HepG2 (cell line): ENCODE data around the gene PLEKHA3. TPM values are rescaled to one million over a fixed set of nuclear protein-coding genes. Genes with fewer than 3 reads are reported as not detected.
A peak's percentile ranks its signal among the peaks of the same experiment; 100 is the strongest.

Experiments
- BRD4 ChIP-seq: sonication (generic); formaldehyde crosslinking; IDR thresholded peaks from 2 replicates; pipeline ENCODE4 v1.4.0; 2020; ENCODE audit warnings: missing genetic modification reagents
- CENPBD1 ChIP-seq: sonication (generic); formaldehyde crosslinking; IDR thresholded peaks from 2 replicates; pipeline ENCODE4 v1.8.0; 2022; ENCODE audit warnings: missing genetic modification reagents, low read depth, mild to moderate bottlenecking, borderline replicate concordance
- CREB3 ChIP-seq: sonication (generic); formaldehyde crosslinking; IDR thresholded peaks from 2 replicates; pipeline ENCODE4 v1.5.0; 2020; ENCODE audit warnings: missing genetic modification reagents
- E2F2 ChIP-seq: sonication (generic); formaldehyde crosslinking; IDR thresholded peaks from 2 replicates; pipeline ENCODE4 v1.4.0; 2020; ENCODE audit warnings: missing genetic modification reagents, borderline replicate concordance
- HNRNPK ChIP-seq: fragments of 200-400 bp; formaldehyde crosslinking; IDR thresholded peaks from 2 replicates; pipeline ENCODE4 v1.6.1; 2018; ENCODE audit warnings: low read length, low read depth, moderate library complexity, mild to moderate bottlenecking; ENCODE audit not compliant: poor library complexity, severe bottlenecking
- HOMEZ ChIP-seq: IDR thresholded peaks from 2 replicates; pipeline ENCODE4 v1.6.1; 2016; ENCODE audit warnings: low read depth
- MTA3 ChIP-seq: sonication (generic); formaldehyde crosslinking; IDR thresholded peaks from 2 replicates; pipeline ENCODE4 v1.4.0; 2020; ENCODE audit warnings: missing genetic modification reagents
- RELA ChIP-seq: sonication (generic); formaldehyde crosslinking; IDR thresholded peaks from 2 replicates; pipeline ENCODE4 v1.4.0; 2020; ENCODE audit warnings: missing genetic modification reagents
- RFXAP ChIP-seq: sonication (generic); formaldehyde crosslinking; IDR thresholded peaks from 2 replicates; pipeline ENCODE4 v1.4.0; 2020; ENCODE audit warnings: missing genetic modification reagents, borderline replicate concordance
- SNAPC4 ChIP-seq: sonication (generic); formaldehyde crosslinking; IDR thresholded peaks from 2 replicates; pipeline ENCODE4 v1.4.0; 2020; ENCODE audit warnings: mild to moderate bottlenecking, missing genetic modification reagents
- ZMYM4 ChIP-seq: sonication (generic); formaldehyde crosslinking; IDR thresholded peaks from 2 replicates; pipeline ENCODE4 v1.8.1; 2023; ENCODE audit warnings: mild to moderate bottlenecking, missing genetic modification reagents
- ZNF143 ChIP-seq: sonication (generic); formaldehyde crosslinking; IDR thresholded peaks from 2 replicates; pipeline ENCODE4 v1.4.0; 2020; ENCODE audit warnings: missing genetic modification reagents
- ZNF234 ChIP-seq: sonication (generic); formaldehyde crosslinking; conservative IDR thresholded peaks from 2 replicates; pipeline ENCODE4 v1.5.1; 2020; ENCODE audit warnings: mild to moderate bottlenecking, missing genetic modification reagents
- ZNF264 ChIP-seq: sonication (generic); formaldehyde crosslinking; IDR thresholded peaks from 2 replicates; pipeline ENCODE4 v1.4.0; 2020; ENCODE audit warnings: missing genetic modification reagents
- ZNF274 ChIP-seq: sonication (generic); formaldehyde crosslinking; IDR thresholded peaks from 2 replicates; pipeline ENCODE4 v1.5.1; 2020; ENCODE audit warnings: mild to moderate bottlenecking, missing genetic modification reagents
- ZNF331 ChIP-seq: sonication (generic); formaldehyde crosslinking; IDR thresholded peaks from 2 replicates; pipeline ENCODE4 v1.4.0; 2020; ENCODE audit warnings: missing genetic modification reagents
- ZNF337 ChIP-seq: sonication (generic); formaldehyde crosslinking; IDR thresholded peaks from 2 replicates; pipeline ENCODE4 v1.5.1; 2020; ENCODE audit warnings: missing genetic modification reagents, low read depth, mild to moderate bottlenecking, borderline replicate concordance
- polyA plus RNA-seq, 8 experiments: library from polyadenylated mRNA; depleted of rRNA in 3 of 8; stranded (reverse) in 7 of 8; unstranded in 1 of 8; fragments of >200 nt; fragmentation: Illumina TruSeq in 4 of 8; extraction: Trizol in 4 of 8; gene quantifications; 2 replicates each; pipeline versions ENCODE4 v1.2.1 to v1.2.3, GENCODE V29; 2011 to 2016; ENCODE audit warnings: low read depth in 4 of 8, missing spikeins in 1 of 8, mixed read lengths in 1 of 8; ENCODE audit not compliant: insufficient read depth in 1 of 8
- total RNA-seq, 5 experiments: library from RNA; depleted of rRNA; stranded (reverse); fragments of >200 nt; fragmentation: Illumina TruSeq; extraction: Trizol; gene quantifications; 2 replicates each; pipeline ENCODE4 v1.2.3, GENCODE V29; 2016; ENCODE audit warnings: low read depth in 1 of 5

Gene PLEKHA3
- total and polyA plus RNA-seq, 2 of the 13 experiments (the other 11 are each of a cell fraction or from before 2014, with no cell fraction given): 11.7 to 23.1 TPM

GRCh38 chr2:178450774-178451525 lies 29.3 kb upstream of the PLEKHA3 start, which contains the start of the genes PJVK and PRKRA (continued):
- peak; percentile 93 for TF ChIP-seq ZNF264 (CRISPR knock-in tag)
- peak; percentile 79 for TF ChIP-seq ZNF274 (CRISPR knock-in tag)
- peak; percentile 77 for TF ChIP-seq RFXAP
- TF ChIP-seq RELA: 0 out of 2 replicates have a peak, but pooled peaks have one; percentile 3
- 0 out of 2 replicates have a peak, but pooled peaks have one; percentile 41 for TF ChIP-seq ZNF234 (CRISPR knock-in tag)
- peak; percentile 65; the same call in 1 of the 2 replicates for TF ChIP-seq BRD4
- TF ChIP-seq CENPBD1 (CRISPR knock-in tag): peak; percentile 6; the same call in 1 of the 2 replicates
- peak; percentile 77; the same call in 1 of the 2 replicates for TF ChIP-seq SNAPC4 (CRISPR knock-in tag)
- peak; percentile 71; the same call in 1 of the 2 replicates for TF ChIP-seq ZNF337 (CRISPR knock-in tag)
- 0 out of 2 replicates have a peak, but pooled peaks have one; percentile 23 for TF ChIP-seq HOMEZ (CRISPR knock-in tag)
- TF ChIP-seq CREB3 (CRISPR knock-in tag): peak; percentile 73; the same call in 1 of the 2 replicates
- peak; percentile 84 for TF ChIP-seq HNRNPK
- peak; percentile 72; the same call in 1 of the 2 replicates for TF ChIP-seq ZNF331
- TF ChIP-seq ZMYM4 (CRISPR knock-in tag): peak; percentile 94
- TF ChIP-seq ZNF143: peak; percentile 90
- 0 out of 2 replicates have a peak, but pooled peaks have one; percentile 55 for TF ChIP-seq MTA3 (CRISPR knock-in tag)
- TF ChIP-seq E2F2: peak; percentile 62; the same call in 1 of the 2 replicates
